Stimulated activated CD4-positive, alpha-beta T cell treated with anti-CD3 and anti-CD28 coated beads, TNF-alpha, amount 100 ng/mL, for 4 hours (primary cell): ENCODE measurements around the gene INKA2.

Source experiments
- DNase-seq, 3 experiments: peaks; one replicate each; pipeline ENCODE4 v3.0.0-alpha.2; 2020; ENCODE audit warnings: low read depth in 3 of 3

INKA2 gene

DNA sequence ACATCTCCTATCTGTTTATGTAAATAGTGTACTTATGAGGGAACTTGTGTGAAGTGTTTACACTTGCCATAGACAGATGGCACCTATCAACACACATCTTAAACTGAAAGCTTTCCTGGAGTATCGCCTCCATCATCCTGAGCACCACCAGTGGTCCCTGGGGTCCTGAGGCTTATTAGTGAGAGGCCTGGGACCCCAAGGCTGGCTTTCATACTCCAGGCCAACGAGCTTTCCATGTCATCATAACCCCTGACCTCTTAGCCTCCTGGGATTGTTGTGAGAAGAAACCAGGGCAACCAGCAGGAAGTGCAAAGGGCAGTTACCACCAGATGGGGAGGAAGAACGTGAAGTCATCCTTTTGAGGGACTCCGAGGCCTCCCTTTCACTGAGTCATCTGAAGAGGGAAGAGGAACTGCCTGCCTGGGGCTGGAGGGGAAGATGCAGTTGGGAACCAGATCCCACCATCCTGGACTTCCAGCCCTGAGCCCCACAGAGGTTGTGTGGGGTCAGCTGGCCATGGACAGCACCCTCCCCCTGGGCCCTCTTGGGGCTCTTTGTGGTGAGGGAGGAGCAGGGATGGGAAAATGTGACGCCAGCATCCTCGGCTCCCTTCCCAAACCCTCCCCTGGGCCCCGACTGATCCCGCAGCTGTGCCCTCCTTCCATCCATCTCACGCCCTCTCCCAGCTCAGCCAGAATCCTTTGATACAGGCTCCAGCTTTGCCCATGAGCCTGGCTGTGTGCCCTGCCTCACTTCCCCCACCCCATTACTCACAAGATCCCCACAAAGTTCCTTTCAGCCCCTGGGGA, 5.8 kb downstream of the INKA2 start:
- no peak for DNase-seq

DNA sequence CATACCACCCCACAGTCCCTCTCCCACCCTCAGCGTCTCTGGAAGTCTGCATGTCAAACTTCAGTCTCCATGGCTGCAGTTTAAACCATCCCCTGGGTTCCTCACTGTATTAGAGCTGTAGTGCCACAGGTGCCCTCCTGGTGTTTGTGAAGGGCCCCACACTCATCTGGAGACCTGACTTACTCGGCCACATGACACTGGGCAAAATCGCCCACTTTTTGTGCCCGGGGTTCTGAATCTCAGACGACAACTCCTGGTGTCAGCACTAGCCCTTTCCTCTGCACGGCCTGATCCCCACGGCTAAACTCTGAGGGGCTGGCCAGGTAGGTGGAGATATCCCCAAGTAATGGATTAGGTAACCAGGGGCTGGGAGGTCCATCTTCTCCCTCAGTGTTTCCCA, 6.5 kb downstream of the INKA2 start:
- DNase-seq, result no peak

- DNase-seq, result no peak
Observed at GRCh38 chr1:111731956-111732355, 7.2 kb downstream of the INKA2 start.

DNA sequence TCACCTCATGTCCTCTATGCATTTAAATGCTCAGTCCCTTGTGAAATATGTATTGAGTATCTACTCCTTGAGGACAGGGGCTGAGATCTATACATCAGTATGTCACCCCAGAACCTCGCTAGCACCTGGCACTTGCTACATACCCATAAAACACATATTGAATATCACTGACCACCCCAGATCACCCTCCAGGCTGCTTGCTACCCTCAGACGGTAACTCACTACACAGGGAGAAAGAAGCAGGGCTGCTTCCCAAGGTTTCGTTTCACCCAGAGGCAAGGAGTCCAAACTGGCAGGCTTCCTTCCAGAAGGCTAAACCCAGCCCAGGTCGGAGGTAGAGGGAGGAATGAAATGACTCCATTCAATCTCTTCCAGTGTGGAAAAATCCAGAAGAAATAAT, 8.5 kb downstream of the INKA2 start:
- DNase-seq, result no peak

GRCh38 chr1:111729946-111730681, 9.1 kb downstream of the INKA2 start:
- DNase-seq, result no peak

DNA sequence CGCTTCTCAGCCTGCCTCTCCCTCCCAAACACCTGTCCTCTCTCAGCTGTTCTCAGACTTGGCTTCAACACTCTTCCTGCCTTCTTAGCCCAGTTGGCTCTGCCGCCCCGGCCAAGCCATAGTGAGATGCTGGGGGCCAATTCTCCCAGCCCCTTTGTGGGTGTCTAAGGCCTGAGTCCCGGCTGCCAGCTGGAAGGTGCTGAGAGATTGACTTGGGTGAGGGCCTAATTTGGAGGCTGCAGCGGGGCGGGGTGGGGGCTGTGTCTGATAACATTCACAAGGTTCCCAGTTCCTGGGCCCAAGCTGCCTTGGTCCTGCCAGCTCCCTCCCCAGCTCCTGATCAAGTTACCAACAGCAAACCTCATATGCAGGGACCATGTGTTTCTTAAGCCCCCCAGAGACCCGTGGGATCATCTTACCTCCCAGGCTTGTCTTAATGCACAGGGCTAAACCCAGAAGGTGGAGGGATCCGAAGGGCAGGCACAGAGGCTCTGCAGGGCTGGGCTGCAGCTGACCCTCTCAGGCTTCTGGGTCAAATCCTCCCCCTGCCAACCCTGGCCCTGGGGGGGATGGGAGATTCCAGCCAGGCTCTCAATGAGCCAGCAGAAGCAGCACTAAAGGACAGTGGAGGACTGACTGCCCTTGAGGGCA, 9.8 kb downstream of the INKA2 start:
- DNase-seq, result no peak

- no peak for DNase-seq
Observed at GRCh38 chr1:111727056-111727455, 12.1 kb downstream of the INKA2 start.

- DNase-seq, result no peak
Observed at GRCh38 chr1:111725192-111725591, 14.0 kb downstream of the INKA2 start.

DNA sequence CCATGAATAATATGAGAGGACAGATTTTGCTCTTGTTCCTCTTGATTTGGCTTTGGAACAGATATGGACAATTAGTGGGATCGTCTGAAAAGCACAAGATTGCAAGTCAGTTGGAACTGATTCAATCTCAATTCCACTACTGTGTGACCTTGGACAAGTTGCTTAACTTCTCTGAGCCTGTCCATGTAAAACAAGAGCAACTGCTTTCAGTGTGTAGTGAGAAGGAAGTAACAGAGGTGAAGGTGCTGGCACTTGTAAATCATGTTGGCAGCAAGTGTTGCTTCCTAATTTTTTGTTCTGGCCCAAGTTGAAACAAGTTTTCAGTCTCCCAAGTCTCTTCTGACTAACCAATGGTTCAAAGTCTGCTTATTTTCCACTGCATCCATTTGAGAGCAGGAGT, 15.3 kb downstream of the INKA2 start:
- no peak for DNase-seq

DNA sequence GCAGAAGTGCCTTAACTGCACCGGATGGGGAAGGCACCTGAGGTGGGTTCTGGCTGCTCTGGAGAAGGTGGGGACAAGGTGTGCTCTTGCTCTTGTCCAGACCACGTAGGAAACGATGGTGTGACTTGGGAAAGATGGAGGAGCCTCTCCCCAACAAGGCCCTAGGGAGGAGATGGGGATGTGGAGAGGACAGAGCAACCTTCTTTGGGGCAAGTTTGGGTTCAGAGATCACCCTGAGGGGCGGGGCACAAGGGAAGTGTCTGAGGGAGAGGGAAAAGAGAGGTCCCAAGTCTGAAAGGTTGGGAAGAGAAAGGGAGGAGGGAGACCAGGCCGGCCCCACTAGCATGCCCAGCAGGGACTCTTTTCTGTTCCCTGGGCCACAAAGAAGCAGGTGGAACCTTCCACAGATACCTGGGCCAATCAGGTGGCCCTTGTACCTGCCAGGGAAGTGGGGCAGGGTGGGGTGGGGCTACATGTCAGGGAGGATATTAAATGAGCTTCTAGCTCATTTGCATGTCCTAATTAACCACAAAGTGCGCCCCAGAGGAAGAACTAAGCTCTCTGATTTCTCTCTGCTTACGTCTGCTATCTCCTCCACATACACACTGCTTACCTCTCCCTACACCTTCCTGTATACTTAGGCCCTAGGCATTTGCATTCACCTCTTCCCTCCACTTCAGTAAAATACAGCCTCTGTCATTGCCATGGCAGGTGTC, 15.9 kb downstream of the INKA2 start:
- DNase-seq, result no peak

DNA sequence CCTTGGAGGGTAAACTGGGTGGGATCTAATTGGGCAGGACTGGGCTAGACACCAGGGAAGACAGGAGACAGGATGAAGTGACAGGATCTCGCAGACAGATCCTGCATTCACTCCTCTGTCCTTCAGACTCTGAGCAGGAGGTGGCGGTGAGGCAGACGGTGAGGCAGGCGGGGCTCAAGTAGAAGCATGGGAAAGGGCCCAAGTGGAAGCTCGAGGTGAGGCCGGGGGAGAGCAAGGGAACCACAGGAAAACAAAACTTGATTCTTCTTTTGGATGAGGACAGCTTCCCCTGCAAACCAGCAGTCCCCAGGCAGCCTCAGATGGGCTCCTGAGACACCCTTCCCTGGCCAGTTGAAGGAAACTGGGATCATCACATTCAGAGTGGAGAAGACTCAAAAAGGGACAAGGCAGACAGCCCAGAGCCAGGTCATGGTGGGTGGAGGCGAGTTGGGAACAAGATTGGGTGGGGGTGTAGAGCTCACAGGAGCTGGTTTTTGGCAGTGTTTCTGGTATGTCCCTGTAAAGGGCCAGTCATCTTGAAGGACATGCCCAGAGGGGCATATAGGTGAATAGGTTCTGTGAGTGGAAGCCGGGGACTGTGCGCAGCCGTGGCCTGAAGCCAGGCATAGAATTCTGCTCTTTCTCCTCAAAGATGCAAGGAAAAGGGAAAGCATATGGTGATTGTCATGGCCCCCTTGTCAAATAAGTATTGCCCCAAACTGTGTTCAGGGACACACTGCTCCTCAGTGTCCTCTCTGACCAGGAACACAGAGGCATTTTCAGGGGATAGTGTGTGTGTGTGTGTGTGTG, 18.0 kb downstream of the INKA2 start:
- DNase-seq, result no peak

DNA sequence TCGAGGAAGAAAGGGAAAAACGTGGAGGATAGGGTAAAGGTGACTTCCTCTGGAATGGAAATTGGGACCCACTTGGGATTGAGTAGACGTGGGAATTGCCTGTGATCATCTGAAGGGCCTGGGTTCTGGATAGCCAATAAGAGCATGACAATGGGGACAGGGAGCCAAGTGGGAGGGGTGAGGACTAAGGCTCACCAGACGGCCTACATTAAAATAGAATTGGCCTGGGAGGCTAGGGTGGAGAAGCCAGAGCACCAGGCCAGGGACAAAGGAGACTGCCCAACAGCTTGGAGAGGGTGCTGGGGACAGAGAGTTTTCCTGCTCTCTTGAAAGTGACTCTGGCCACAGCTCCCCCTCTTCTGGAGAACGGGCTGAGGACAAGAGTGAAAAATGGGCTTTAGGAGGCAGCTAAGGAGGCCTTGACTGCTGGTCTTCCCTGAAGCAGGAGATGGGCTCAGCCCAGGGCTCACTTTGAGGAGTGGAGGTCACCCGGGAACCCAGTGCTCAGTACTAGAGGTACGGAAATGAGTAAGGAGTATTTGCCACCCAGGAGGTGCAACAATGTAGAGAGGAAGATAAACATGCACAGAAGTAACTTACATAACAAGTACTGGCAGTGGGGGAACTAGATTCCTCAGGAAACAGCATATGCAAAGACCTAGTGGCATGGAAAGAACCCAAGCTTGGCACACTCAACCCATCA, 18.8 kb downstream of the INKA2 start:
- DNase-seq, result no peak

DNA sequence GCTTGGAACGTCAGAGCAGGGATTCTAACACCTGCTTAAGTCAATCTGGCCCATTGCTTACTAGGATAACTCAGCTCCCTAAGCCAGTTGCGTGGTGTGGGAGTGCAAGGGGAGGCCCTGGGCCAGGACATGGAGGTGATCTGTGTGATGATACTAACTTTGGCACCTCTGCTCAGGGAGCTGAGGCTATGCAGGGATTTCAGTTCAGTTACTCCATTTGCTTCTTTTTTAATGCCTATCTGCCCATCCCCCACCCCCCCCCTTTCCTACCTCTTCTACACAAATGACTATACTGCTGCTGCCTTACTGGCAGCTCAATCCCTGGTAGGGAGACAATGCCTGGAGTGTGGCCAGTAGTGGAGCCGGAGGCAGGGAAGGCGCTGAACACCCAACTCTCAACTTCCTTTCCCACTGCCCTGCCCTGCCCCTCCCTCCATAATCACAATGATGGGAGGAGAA, 19.5 kb downstream of the INKA2 start:
- no peak for DNase-seq

DNA sequence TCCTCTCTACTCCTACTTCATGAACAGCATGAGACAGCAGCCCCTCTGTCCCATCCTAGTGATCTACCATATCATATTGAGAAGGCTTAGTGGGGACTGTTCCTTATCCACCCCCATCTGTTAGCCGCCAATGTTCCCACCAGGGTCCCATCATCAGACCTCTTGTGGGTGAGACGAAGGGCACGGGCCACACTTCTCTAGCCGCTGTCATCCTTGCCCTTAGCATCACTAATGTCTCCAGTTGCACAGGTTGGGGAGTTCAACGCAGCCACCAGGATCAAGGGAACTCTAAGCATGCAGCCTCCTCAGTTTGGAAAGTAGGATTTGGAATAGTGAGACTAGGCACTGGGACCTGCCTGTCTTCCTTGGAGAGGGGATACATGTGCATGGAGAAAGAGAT, 20.1 kb downstream of the INKA2 start:
- no peak for DNase-seq

GRCh38 chr1:111717450-111717849, 21.7 kb downstream of the INKA2 start:
- no peak for DNase-seq

DNA sequence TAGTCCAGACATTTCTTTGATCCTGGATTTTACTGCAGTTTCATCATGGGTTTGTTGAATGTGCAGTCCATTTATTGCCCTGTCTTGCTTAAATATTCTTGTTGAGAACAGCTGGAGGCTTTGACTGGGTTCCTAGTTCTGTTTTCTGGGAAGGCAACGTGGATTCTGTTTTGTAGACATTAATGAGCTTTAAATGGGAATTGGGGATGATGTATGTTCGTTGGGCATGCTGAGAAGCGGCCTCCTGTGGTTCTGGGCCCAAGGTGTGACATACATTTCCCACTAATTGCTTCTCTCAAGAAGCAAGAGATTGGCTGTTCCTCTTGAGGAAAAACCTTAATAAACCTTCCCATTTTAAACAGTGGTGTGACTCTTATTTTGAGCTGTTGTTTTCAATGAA, 22.9 kb downstream of the INKA2 start:
- DNase-seq, result no peak

DNA sequence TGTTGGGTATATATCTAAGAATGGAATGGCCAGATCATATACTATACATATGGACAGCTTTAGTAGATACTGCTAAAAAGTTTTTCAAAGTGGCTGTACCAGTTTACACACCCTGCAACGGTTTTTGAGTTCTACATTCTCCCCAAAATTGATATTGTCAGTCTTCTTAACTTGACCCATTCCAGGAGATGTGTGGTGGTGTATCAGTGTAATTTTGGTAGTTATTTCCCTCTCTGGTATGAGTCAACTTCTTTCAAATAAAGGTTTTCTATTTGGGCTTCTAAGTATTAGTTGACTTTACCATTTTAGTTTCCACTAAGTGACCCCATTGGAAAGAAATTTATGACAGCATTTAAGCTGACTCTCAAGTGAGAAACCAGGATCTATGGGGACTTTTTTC, 29.2 kb downstream of the INKA2 start:
- no peak for DNase-seq

DNA sequence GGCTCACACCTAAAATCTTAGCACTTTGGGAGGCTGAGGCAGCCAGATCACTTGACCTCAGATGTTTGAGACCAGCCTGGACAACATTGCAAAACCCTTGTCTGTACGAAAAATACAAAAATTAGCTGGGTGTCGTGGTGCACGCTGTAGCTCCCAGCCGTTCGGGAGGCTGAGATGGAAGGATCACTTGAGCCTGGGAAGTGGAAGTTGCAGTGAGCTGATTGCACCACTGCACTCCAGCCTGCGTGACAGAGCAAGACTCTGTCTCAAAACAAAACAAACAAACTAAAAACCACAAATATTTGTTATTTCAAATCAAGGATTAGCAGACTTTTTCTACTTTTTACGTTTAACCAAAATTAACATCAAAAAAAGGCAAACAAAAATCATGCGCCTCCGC, 31.3 kb downstream of the INKA2 start:
- no peak for DNase-seq

DNA sequence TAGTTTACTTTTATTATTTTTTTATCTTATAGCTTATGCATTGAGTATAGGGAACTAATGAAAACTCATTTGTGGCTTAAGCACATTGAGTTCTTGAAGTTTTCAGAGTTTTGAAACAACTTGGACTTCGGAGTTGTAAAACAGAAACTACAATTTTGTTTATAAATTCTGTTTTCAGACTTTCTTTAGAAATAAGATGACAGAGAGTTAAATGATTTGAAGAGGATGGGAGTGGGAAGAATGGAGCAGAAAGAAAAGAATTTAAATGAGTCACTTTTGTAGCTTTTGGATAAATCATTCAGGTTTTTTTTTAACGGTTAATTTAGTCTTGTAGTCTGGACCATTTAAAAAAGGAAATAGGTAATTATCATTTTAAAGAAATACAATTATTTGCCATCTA, 32.3 kb downstream of the INKA2 start:
- no peak for DNase-seq

DNA sequence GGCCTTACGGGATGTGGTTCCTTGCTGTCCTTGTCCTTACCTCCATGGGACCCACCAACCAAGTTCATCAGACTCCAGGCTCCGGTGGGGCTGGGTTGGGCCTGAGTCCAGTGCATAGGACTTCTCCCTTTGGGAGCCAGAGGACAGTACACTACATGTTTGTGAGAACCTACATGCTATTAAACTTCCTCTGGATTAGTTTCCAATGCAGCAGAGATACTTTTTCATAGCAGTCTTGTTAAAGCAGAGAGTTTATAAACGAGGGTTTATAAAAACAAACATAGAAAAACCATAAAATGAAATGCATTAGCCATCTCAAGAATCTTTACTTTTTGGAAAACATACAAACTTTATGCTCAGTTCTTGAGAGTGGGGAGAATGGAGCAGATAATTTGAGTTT, 33.4 kb downstream of the INKA2 start:
- DNase-seq, result no peak

DNA sequence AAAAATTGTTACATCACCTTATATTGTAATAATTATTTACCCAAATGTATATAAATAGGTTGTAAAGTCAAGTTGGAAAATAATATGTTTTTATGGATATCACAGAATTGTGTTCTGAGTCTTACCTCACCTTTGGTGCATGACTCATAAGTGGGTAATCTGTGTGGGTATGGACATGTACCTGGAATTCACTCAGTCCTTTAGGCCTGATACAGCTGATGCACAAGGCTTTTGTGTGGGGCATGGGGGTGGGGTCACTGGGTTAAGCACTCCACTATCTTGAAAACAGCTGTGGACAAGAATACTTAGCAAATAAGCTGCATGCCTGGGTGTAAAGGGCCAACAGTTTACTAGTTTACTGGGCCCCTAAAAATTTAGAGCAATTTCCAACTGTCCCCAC, 34.4 kb downstream of the INKA2 start:
- no peak for DNase-seq
